ENCODE data around the gene DHRS2.
"Not testable (repeated sequence)": the region's sequence is repeated elsewhere in the genome, so short reads cannot be mapped to it uniquely, and the experiment has no call there.

The DHRS2 gene

GRCh38 chr14:23634698-23635412, 1.3 kb upstream of the DHRS2 start:
- DNase-seq = not testable (repeated sequence)

- DNase-seq = not testable (repeated sequence)
These were observed 1.1 kb downstream of the DHRS2 start for GRCh38 chr14:23637312-23637654.

GRCh38 chr14:23637655-23638413, 1.7 kb downstream of the DHRS2 start:
- not testable (repeated sequence) for DNase-seq

- DNase-seq = no peak
These were observed 2.4 kb downstream of the DHRS2 start for GRCh38 chr14:23638414-23639047.

- DNase-seq = no peak
These were observed 3.1 kb downstream of the DHRS2 start for GRCh38 chr14:23639048-23639890.

- no peak for DNase-seq
These were observed 3.8 kb downstream of the DHRS2 start for GRCh38 chr14:23639891-23640523.

- DNase-seq = peak; percentile 85
These were observed 4.5 kb downstream of the DHRS2 start for GRCh38 chr14:23640524-23641141.

- no peak for DNase-seq
These were observed 5.2 kb downstream of the DHRS2 start for GRCh38 chr14:23641180-23641914.

- DNase-seq = no peak
These were observed 5.9 kb downstream of the DHRS2 start for GRCh38 chr14:23641915-23642588.

- DNase-seq = no peak
These were observed 7.5 kb downstream of the DHRS2 start for GRCh38 chr14:23643533-23644194.

- DNase-seq = no peak
These were observed 8.2 kb downstream of the DHRS2 start for GRCh38 chr14:23644195-23644918.

GRCh38 chr14:23644919-23645336, 8.8 kb downstream of the DHRS2 start:
- no peak for DNase-seq

- DNase-seq = no peak
These were observed 9.3 kb downstream of the DHRS2 start for GRCh38 chr14:23645504-23645811.

GRCh38 chr14:23645812-23646647, 9.9 kb downstream of the DHRS2 start:
- DNase-seq = no peak

- no peak for DNase-seq
These were observed 10.7 kb downstream of the DHRS2 start for GRCh38 chr14:23646648-23647549.

GRCh38 chr14:23647619-23648018, 11.5 kb downstream of the DHRS2 start:
- DNase-seq = no peak

GRCh38 chr14:23648764-23649460, 12.7 kb downstream of the DHRS2 start:
- no peak for DNase-seq
